Activated T-cell treated with anti-CD3 and anti-CD28 coated beads, Interleukin-2, amount 50 U/mL, for 4 hours (primary cell): ENCODE results near the gene SUN5. TPM values are rescaled to one million over a fixed set of nuclear protein-coding genes. Genes with fewer than 3 reads are reported as not detected.

Experiments used
- ATAC-seq, 2 donors: fragments of 200-7000 bp; cut with Tn5 transposase; one replicate each; pipeline ENCODE4 v1.10.0; 2021
- DNase-seq: peaks from one replicate; pipeline ENCODE4 v3.0.0-alpha.2; 2020
- H3K27me3 Mint-ChIP-seq: one replicate; pipeline ENCODE4 v1.8.0; 2021; ENCODE audit warnings: low read depth, mixed read lengths
- H3K36me3 Mint-ChIP-seq: one replicate; pipeline ENCODE4 v1.8.0; 2022; ENCODE audit warnings: mixed read lengths; ENCODE audit not compliant: insufficient read depth
- H3K4me1 Mint-ChIP-seq: one replicate; pipeline ENCODE4 v1.8.0; 2021; ENCODE audit warnings: low read depth, mixed read lengths
- H3K4me3 Mint-ChIP-seq: one replicate; pipeline ENCODE4 v1.8.0; 2021; ENCODE audit warnings: mild to moderate bottlenecking, moderate library complexity, mixed read lengths
- H3K9me3 Mint-ChIP-seq: one replicate; pipeline ENCODE4 v1.8.0; 2021; ENCODE audit warnings: mixed read lengths
- total RNA-seq, 3 donors: library from RNA; stranded (reverse); gene quantifications; one replicate each; pipeline ENCODE4 v1.2.1, GENCODE V29; 2021

The SUN5 gene
- total RNA-seq, 3 donors from 2014 or later = not detected

DNA sequence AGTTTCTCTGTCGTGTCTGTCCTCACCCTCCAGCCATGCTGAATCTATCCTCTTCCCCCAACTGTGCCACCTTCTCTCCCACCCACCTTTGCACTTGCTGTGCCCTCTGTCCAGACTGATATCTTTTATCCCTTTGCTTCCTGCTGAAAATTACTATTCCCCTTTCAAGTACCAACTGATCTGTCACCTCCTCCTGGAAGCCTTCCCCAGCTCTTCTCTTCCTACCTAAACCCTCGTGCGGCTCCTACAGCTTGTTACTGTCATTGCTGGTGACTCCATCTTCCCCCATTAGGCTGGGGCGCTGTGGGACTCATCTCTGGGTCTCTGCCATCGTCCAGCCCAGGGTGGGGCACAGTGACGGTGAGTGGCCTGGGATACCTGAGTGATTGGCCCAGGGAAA lies 28.3 kb upstream of the SUN5 start:
- no peak overlapping the region for H3K4me3 Mint-ChIP-seq
- no peaks in the 10 kb centered on the region for H3K4me1 Mint-ChIP-seq
- H3K36me3 Mint-ChIP-seq = no peaks in the 10 kb centered on the region
- ATAC-seq (no peak), DNase-seq (no peak)
- H3K9me3 Mint-ChIP-seq = no peaks in the 10 kb centered on the region
- H3K27me3 Mint-ChIP-seq = no peaks in the 10 kb centered on the region

DNA sequence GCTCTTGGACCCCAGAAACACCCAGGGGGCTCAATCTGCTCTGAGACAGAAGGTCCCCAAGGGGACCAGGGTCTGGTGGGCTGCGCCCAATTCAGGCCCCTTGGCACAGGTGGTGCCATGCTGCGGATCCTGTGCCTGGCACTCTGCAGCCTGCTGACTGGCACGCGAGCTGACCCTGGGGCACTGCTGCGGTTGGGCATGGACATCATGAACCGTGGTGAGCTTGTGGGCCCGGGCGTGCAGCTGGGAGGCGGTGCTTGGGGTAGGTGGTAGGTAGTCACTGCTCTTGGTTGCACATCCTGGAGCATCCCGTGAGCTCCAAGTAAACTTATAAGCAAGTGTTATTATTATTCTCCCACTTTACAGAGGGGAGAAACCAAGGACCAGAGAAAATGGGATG lies 27.3 kb upstream of the SUN5 start, which contains the start of gene BPIFB6:
TSS of gene BPIFB6 (plus strand) at position 118 of the 400 bp plus-strand sequence. CDS start at position 118, 0 bp downstream.
- Mint-ChIP-seq H3K4me1 (no peaks in the 10 kb centered on the region), H3K36me3 (no peaks in the 10 kb centered on the region), H3K27me3 (no peaks in the 10 kb centered on the region), H3K4me3 (no peak within 1 kb of the TSS), H3K9me3 (no peaks in the 10 kb centered on the region)
- no peak for ATAC-seq
- DNase-seq = no peak

DNA sequence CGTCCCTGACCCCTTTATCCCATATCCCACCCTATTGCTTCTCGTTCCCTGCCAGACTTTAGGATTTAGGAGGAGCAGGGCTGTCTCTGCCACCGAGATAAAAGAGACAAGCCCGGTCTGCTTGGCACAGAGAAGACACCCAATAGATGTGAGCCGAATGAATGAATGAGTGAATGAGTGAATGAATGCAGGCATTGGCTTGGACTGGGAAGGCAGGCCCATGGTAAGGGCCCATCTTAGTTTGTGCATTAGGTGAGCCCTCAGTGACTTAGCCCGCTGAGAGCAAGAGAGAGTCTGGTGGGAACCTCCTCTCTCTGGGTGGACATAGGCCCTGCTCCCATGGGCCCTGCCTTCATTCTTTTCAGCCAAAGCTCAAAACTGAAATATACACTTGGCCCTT lies 26.3 kb upstream of the SUN5 start:
- Mint-ChIP-seq H3K36me3 (no peaks in the 10 kb centered on the region), H3K27me3 (no peaks in the 10 kb centered on the region), H3K4me1 (no peaks in the 10 kb centered on the region), H3K4me3 (no peak overlapping the region), H3K9me3 (no peaks in the 10 kb centered on the region)
- ATAC-seq (no peak), DNase-seq (no peak)

DNA sequence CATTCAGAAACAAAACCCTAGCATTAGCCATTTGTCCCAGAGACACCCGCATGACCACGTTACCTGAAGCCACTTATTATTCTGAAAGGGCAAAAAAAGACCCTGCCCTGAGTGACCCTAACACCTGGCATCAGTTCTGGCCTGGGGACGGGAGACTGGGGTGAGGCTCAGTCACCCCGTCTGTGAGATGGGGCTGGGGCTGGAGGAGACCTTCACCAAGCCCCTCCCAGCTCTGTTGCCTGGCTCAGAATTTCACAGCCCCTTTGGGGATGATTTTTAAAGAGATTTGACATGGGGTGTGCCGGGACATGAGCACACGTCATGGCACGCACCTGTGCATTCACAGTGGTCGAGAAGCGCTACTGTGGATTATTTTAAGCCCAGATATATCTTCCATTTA lies 25.8 kb upstream of the SUN5 start:
- no peak overlapping the region for H3K4me3 Mint-ChIP-seq
- H3K4me1 Mint-ChIP-seq = no peaks in the 10 kb centered on the region
- no peaks in the 10 kb centered on the region for H3K36me3 Mint-ChIP-seq
- no peaks in the 10 kb centered on the region for H3K27me3 Mint-ChIP-seq
- ATAC-seq = no peak
- H3K9me3 Mint-ChIP-seq = no peaks in the 10 kb centered on the region
- no peak for DNase-seq

DNA sequence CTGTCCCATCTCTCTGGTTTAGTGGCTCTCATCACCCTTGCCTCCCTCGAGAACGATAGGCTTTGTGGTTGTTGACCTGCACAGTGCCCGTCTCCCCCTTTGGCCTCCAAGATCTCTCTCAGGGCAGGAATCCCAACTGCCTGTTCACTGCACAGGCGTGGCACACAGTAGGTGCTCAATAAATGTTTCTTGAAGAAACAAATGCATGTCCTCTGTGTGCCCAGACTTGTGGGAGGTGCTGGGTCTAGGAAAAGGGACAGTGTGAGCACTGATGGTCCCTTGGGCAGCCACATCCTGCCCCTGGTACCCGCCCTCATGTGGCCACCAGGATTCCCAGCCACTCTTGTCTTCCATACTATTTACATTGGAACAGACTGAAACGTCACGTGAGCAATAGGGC lies 24.6 kb upstream of the SUN5 start:
- H3K4me3 Mint-ChIP-seq = no peak overlapping the region
- H3K27me3 Mint-ChIP-seq = no peaks in the 10 kb centered on the region
- DNase-seq = no peak
- ATAC-seq = no peak
- H3K36me3 Mint-ChIP-seq = no peaks in the 10 kb centered on the region
- H3K9me3 Mint-ChIP-seq = no peaks in the 10 kb centered on the region
- H3K4me1 Mint-ChIP-seq = no peaks in the 10 kb centered on the region

DNA sequence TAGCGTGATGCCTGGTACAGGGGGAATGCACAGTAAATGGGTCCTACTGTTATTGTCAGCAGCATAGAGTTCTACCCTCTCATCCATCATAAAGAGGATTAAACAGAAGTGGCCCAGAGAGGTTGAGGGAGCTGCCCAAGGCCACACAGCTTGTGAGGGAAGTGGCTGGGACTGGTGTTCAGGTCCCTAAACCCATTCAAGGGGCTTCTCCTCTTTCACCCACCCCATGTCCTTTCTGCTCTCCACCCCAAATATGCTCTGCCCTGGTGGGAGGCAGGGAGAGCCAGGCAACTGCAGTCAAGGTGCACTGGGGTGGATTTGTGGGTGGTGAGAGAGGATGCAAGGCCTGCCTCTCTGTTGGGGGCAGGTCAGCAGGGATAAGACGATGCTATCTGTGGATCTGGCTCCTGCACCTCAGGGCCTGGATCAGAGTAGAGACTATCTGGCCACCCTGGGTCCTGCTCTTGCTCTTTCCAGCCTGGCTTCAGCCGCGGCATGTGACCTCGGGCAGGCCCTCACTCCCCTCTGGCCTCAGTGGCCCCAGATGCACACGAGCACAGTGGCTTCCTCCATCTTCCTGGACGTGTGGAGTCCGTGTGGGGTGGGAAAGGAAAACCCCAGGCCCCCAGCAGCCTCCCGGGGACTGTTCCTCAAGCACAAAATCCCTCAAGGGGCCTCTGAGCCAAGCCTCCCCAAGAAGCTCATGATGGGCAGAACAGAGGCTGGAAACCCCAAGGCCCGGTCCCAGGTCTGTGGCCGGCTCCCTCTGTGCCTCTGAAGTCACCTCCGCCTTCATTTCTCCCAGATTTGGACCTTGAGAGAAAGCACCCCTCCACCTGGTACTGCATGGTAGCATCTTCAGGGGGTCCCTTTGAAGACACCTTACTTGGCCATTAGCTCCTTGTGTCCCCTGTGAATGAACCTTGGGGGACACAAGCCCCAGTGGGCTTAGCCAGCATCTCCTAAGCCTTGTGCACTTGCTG lies 23.8 kb upstream of the SUN5 start:
- no peaks in the 10 kb centered on the region for H3K4me1 Mint-ChIP-seq
- no peaks in the 10 kb centered on the region for H3K27me3 Mint-ChIP-seq
- H3K4me3 Mint-ChIP-seq = no peak overlapping the region
- ATAC-seq (no peak), DNase-seq (no peak)
- no peaks in the 10 kb centered on the region for H3K9me3 Mint-ChIP-seq
- H3K36me3 Mint-ChIP-seq = no peaks in the 10 kb centered on the region

DNA sequence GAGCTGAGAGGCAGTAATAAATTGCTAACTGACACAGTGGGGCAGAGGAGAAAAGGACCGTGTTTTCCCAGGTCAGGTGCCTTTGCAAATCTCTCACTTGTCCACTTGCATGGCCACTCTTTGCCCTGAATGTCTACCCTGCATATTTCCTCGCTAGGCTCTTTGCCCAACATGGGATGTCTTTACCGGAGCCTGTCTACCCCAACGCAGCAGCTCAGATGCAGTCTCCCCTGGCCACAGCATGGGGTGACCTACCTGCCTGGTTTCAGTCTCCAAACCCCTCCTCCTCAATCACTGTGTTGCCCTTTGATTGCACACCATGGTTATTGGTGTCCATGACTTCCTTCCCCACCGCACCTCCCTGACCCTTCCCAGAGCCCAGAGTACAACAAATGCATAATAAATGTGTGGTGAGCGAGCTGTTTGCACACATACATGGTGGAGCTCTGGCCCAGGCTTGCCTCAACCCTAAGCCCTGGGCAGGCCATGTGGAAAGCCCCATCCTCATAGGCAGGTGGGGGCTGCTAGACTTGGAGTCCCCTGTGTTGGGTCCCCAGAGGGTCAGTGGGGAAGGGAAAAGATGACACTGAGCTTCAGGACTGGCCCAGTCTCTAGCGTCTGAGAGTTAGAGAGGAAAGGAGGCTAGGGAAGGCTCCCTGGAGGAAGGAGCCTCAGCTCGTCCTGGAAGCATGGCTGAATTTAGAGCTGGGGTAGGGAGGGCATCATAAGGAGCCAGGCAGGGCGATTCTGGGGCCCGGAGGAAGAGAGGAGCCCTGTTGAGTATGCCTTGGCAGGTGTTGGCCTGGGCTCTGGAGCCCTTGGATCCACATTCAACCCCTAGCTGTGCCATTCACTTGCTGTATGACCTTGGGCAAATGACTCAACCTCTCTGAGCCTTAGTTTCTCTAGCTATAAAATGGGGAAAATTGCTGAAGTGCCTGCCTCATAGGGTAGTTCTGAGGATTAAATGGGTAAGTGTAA lies 22.8 kb upstream of the SUN5 start:
- H3K9me3 Mint-ChIP-seq = no peaks in the 10 kb centered on the region
- no peaks in the 10 kb centered on the region for H3K27me3 Mint-ChIP-seq
- no peak for ATAC-seq
- no peaks in the 10 kb centered on the region for H3K4me1 Mint-ChIP-seq
- no peak overlapping the region for H3K4me3 Mint-ChIP-seq
- DNase-seq = no peak
- H3K36me3 Mint-ChIP-seq = no peaks in the 10 kb centered on the region

DNA sequence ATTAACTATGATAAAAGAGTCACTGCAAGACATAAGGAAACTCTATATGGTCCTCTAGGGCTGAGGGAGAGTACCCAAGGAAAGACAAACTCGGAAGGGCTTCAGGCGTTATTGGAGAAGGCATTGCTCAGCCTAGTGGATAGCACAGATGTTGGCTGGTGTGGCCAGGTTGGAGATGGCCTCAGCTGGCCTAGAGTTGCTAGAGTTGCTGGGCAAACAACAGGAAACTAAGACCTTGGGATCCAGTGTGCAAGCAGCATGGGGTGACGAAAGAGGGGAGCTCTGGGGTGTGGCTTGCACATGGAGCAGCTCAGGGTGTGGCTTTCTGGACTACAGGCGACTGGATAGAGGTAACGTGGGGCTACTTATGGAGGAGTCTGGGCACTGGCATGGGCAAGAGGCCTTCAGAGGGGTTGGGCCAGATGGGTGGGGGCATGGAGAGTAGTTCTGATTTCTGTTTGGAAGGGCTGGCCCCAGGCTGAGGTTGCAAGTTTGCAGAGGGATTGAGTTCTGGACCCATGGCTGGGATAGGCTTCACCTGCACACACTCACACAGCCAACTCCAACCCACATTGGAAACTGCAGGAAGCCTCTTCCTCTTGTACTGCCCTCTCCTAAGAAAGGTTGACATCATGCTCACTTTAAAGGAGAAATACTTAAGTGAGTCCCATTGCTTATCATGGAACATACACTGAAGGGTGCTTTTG lies 22.0 kb upstream of the SUN5 start:
- no peak for DNase-seq
- H3K36me3 Mint-ChIP-seq = no peaks in the 10 kb centered on the region
- no peaks in the 10 kb centered on the region for H3K27me3 Mint-ChIP-seq
- no peak for ATAC-seq
- H3K4me1 Mint-ChIP-seq = no peaks in the 10 kb centered on the region
- no peaks in the 10 kb centered on the region for H3K9me3 Mint-ChIP-seq
- no peak overlapping the region for H3K4me3 Mint-ChIP-seq

DNA sequence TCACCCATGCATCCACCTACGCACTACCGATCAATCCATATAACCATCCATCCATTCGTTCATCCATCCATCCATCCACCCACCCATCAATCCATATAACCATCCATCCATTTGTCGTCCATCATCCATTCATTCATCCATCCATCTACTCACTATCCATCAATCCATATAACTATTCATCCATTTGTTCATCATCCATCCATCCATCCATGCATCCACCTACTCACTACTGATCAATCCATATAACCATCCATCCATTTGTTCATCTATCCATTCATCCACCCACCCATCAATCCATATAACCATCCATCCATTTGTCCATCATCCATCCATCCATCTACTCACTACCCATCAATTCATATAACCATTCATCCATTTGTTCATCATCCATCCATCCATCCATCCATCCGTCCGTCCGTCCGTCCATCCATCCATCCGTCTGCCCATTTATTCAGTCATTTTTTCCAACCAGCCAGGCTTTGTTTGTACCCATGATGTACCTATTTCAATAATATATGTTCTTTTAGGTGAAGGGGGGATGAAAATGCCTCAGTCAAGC lies 21.2 kb upstream of the SUN5 start:
- DNase-seq (no peak), ATAC-seq (no peak)
- H3K4me3 Mint-ChIP-seq = no peak overlapping the region

DNA sequence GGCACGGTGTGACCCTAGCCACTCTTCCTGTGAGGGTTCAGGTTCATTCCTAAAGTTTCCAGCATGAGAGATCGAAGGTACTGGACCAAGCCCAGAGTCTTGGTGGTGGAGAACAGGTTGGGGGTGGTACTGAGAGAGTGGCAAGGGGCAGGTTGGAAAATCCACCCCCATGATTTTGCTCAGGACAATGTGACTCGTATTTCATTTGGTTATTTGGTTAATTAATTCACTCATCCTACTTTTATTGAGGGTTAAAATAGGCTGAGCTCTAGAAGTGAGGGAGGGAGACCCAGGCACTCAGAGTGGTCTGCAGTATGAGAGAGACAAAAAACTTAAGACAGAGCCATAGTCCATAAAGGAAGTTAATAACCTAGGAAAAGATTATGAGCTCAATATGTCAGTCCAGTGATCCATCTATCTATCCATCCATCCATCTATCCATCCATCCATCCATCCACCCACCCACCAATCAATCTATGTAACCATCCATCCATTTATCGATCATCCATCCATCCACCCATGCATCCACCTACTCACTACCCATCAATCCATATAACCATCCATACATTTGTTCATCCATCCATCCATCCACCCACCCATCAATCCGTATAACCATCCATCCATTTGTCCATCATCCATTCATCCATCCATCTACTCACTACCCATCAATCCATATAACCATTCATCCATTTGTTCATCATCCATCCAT lies 20.5 kb upstream of the SUN5 start:
- Mint-ChIP-seq H3K36me3 (no peaks in the 10 kb centered on the region), H3K4me1 (no peaks in the 10 kb centered on the region), H3K4me3 (no peak overlapping the region)

More for the DNA sequence above, 21.2 kb upstream of the SUN5 start:
- Mint-ChIP-seq H3K4me1 (no peaks in the 10 kb centered on the region), H3K36me3 (no peaks in the 10 kb centered on the region), H3K9me3 (no peaks in the 10 kb centered on the region), H3K27me3 (no peaks in the 10 kb centered on the region)

DNA sequence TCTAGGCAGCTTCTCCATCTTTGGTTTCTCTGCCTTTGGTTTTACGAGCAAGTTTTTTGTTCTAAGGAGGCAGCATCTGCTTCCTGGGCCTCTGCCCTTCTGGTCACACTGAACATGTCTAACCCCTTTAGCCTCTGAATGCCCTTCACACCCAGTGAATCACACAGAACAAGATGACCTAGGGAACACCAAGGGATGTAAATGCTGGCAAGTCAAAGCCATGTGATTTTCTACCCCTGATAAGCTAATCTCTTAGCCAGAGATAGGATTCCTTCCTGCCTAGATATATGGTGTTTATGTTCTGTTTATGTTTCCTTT lies 20.0 kb upstream of the SUN5 start:
- Mint-ChIP-seq H3K4me1 (no peaks in the 10 kb centered on the region), H3K4me3 (no peak overlapping the region), H3K36me3 (no peaks in the 10 kb centered on the region), H3K27me3 (no peaks in the 10 kb centered on the region), H3K9me3 (no peaks in the 10 kb centered on the region)
- DNase-seq (no peak), ATAC-seq (no peak)

More for the DNA sequence above, 20.5 kb upstream of the SUN5 start:
- DNase-seq (no peak), ATAC-seq (no peak)
- Mint-ChIP-seq H3K9me3 (no peaks in the 10 kb centered on the region), H3K27me3 (no peaks in the 10 kb centered on the region)

DNA sequence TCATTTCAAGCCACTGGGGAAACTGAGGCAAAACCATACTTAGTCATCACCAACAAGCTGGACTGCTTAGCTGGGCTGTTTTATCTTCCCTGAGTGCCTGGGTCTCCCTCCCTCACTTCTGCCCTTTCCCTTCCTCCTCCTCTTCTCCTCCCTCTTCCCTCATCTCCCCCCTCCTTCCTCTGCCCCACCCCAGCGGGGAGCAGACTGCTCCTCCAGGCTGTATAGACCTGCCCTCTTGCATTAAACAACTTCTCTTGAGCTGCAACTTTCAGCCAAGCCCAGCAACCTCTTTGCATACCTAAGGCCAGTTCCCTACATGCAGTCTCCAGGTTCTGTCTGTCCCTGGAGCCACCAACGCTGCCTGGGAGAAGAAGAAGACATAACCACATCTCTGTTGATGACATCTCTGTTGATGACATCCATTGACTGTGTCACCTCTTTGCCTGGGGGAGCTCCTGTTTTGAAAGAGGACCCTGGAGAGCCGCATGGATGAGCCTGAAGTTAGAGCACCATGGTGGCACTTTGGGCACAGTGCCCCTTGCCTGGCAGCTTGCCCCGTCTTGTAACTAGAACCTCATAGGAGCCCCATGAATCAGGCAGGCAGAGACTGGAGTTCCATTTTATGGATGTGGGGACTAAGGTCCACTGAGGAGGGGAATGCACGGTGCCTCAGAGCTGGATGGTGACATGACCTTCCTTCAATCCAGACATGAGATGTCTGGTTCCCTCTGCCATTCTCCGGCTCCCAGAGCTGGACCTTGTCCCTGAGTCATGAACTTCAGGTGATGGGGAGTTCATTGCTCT lies 19.4 kb upstream of the SUN5 start:
- Mint-ChIP-seq H3K4me1 (no peaks in the 10 kb centered on the region), H3K36me3 (no peaks in the 10 kb centered on the region), H3K27me3 (no peaks in the 10 kb centered on the region), H3K4me3 (no peak overlapping the region), H3K9me3 (no peaks in the 10 kb centered on the region)
- no peak for ATAC-seq
- DNase-seq = no peak
